Measurements from ENCODE around the gene MAGED1. TPM values are rescaled to one million over a fixed set of nuclear protein-coding genes. Genes with fewer than 3 reads are reported as not detected.

MAGED1 gene
- total and polyA plus RNA-seq, 12 donors, result 47.9 to 363 (median 265) TPM

DNA sequence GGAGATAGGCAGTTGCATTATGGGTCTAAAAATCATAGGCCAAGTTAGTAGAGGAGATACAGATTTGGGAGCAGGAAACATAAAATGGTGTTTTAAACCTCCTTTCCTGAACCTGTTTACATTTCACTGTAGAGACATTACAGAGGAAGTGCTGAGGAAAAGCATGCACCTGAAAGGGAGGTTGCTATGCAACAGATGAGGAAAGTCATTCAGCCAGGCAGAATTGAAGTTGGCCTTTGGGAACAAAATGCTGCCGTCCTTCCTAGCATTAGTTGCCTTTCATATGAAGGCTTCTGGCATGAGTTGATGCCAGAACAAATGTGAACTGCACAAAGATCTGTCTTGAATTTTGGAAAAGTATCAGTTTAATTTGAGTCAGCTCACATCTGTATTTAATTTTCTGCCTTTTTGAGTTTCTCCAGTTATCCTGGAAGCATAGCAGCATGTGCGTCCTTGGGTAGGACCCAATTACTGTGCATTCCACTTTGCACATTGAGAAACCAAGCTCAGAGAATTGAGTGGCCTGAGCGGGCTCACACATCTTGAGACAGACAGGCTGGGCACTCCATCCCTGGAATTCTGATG is 38.2 kb downstream of the MAGED1 start:
- DNase-seq, result no peak
- intact Hi-C loops (cut with DNase I), result no loop called here
- 67 to 83% (median 76%) methylated on average over 3 of the region's 3 CpGs for WGBS, 4 donors

More for the DNA sequence above, 38.2 kb downstream of the MAGED1 start:
- no peaks in the 10 kb centered on the region for H3K36me3 ChIP-seq (replicated peaks in 1 of 2)
- no peak overlapping the region for H3K27ac ChIP-seq
- H3K27me3 ChIP-seq, result peaks cover 14% of the 10 kb centered on the region
- no peak overlapping the region for H3K4me3 ChIP-seq
- H3K9me3 ChIP-seq (replicated peaks in 1 of 3), result no peaks in the 10 kb centered on the region
- no peaks in the 10 kb centered on the region for H3K4me1 ChIP-seq (replicated peaks in 1 of 2)
- no peak for TF ChIP-seq CTCF (IDR thresholded peaks at IDR 0.05)
- TF ChIP-seq POLR2A (IDR thresholded peaks at IDR 0.05), result no peak

Small RNA genes within 50 kb of the gene (small RNA-seq; reads per million reads assigned to genes)
- gene AL929410.2 (0 reads per million in 2 donors), gene RNU6-504P (0 reads per million in 2 donors)

Other genes with a start within 250 kb of the MAGED1 start
- under 1 TPM in 1 of 9 donors, not detected in 8; 0.06 TPM for gene CENPVL2, start 210.8 kb upstream of the MAGED1 start, total RNA-seq
- gene CENPVL2, start 210.8 kb upstream of the MAGED1 start, polyA plus RNA-seq, result not detected
- gene CENPVL1, start 183.1 kb upstream of the MAGED1 start, total RNA-seq, result under 1 TPM in 1 of 9 donors, not detected in 8; 0.06 TPM
- gene CENPVL1, start 183.1 kb upstream of the MAGED1 start, polyA plus RNA-seq, result not detected
- gene GSPT2, start 150.2 kb upstream of the MAGED1 start, total RNA-seq, result 10 to 100 TPM in 6 of 9 donors, 1 to 10 TPM in 3; 5.9 to 14.6 (median 13.7) TPM
- gene GSPT2, start 150.2 kb upstream of the MAGED1 start, polyA plus RNA-seq, result 10 to 100 TPM in 1 of 3 donors, 1 to 10 TPM in 2; 2.7 to 18.8 (median 3.0) TPM
- gene MAGED4B, start 175.6 kb downstream of the MAGED1 start, total RNA-seq, result 1 to 10 TPM; 1.9 to 8.4 (median 3.4) TPM
- 10 to 100 TPM in 2 of 3 donors, 1 to 10 TPM in 1; 3.4 to 62.9 (median 25.7) TPM for gene MAGED4B, start 175.6 kb downstream of the MAGED1 start, polyA plus RNA-seq